Embryonic facial prominence (tissue), 1 donor: ENCODE measurements around the gene DNAH9.
"Not testable (repeated sequence)": the region's sequence is repeated elsewhere in the genome, so short reads cannot be mapped to it uniquely, and the experiment has no call there.

ENCODE experiments used
- DNase-seq: peaks from one replicate; pipeline ENCODE4 v3.0.0-alpha.2; 2016; ENCODE audit errors: extremely low spot score

Gene DNAH9

DNA sequence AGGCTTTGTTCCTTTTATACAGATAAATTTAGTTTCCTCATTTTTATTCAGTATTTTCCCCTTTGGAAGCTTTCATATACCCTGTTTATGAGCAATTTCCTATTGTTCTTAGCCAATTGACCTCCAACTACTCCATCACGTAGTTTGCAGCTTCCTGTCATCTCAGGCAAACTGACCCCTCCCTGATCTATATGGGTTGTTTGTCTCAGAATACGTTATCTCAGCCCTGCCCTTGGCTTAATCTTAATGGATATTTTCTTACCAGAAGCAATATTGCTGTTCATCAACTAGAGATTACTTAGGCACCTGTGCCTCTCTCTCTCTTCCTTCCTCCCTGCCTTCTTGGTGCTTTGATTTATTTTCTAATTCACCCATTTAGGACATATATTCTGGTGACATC, 317.8 kb downstream of the DNAH9 start:
- no peak for DNase-seq

DNA sequence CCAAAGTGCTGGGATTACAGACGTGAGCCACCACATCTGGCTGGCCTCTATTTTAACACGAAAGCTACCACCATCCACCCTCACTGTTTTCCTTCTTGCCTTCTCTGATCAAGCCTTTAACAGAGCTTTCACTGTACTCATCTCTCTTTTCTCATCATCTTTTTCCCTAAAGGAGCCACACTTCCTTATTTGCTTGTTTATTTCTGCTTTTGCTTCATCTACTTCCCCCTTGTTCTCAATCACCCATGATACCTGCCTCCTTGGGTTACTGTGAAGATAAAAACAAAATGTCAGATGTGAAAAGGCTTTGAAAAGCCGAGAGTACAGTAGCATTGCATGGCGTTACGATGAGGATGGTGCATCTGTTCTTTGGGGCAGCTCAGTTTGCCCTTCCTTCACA, 319.1 kb downstream of the DNAH9 start:
- no peak for DNase-seq

DNA sequence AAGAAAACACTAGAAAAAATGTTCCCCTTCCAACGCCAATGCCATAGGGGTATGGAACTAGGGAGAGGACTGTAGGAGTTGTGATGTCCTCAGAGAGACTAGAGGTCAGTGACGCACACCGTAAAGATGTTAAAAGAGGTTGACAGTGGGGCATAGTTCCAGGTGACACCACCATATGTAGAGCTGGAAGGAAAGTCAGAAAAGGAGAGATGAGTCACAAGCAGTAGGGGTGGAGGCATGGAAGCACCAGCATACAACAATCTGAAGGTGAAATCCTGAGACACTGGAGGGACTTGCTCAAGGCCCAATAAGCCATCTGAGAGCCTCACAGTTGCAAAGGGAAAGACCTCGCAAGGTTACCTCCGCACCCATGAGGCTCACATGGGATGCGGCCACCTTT, 323.0 kb downstream of the DNAH9 start:
- no peak for DNase-seq

DNA sequence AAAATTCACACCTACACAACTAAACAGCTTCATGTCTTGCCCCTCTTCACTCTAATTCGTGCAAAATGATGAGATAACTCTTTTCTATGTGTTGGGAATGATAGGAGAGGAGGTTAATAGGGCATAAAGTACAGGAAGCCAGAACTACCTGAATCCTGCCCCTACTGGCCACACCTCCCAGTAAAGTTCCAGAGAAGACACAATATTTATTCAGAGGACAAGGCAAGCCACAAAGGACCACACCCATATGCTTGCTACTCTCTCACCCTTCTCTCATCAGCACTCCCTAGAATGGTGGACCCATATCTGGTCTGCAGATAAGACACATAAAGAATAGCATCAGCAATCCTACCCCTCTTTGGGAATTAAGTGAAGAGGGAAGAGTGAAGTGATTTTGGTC, 324.4 kb downstream of the DNAH9 start:
- no peak for DNase-seq

DNA sequence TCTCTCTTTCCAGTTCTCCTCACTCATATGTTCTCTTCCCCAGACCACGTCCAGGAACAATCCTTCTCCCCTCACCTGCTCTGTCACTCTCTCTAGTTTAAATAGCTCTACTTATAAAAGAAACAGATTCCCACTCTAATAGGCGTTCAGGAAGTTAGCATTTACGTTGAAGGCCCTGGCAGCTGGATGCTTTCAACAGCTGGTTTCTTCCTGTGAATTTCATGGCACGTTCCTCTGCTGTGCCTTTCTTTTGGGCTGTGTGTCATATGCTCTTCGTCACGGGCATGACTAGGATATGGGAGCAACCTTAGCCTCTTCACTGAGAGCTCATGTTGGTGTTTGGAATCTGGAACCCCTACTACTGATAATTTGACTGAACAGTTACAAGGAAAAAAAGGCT, 325.8 kb downstream of the DNAH9 start:
- DNase-seq, result no peak

DNA sequence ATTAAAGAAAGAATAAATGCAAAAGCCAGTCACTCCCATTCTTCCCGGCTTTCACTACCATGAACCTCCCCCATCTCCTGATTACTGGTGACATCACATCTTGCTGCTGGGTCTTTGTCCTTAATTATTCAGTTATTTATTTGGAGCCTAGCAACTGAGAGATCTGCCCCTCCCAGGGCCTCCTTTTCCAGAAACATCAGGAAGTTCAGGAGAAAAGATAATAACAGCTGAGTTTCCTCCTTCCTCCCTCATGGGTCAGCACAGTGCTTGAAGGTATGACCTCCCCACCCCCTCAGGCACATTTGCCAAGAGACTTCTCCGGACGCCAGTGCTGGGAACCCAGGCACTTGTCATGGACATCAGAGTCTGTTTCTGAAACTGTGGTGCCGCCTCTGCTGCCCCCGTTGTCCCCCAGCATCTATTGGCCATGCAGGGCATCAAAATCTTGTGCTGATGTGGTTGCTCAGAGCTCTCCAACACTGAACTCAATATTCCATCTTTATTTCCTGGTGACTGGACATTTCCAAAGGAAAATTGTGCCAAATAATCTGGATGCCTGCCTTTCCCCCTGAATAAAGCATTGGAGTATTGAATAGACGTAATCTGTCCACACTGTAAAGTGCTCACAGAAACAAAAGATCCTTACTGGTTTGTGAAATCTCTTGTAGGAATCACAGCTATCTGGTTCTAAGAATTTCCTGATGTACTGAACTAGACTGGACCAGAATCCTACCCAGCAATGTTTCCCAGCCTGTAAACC, 327.2 kb downstream of the DNAH9 start:
- no peak for DNase-seq

DNA sequence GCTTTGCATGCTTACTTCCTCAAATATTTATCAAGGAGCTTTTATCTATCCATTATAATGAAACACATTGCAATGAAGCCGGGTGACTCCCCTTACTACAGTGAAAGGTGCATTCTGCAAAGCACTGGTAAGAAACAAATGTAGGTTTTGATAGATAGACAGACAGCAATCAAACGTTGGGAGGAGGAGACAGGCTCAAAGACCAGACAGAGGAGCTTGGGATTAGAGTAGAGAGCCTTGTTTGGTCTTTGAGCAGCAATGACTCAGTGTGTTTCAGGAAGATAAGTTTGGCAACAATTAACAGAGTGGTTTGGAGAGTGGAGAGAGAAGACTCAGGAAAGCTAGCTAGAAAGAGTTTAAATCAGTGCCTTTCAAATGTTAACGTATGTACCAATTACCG, 330.2 kb downstream of the DNAH9 start:
- DNase-seq, result no peak

DNA sequence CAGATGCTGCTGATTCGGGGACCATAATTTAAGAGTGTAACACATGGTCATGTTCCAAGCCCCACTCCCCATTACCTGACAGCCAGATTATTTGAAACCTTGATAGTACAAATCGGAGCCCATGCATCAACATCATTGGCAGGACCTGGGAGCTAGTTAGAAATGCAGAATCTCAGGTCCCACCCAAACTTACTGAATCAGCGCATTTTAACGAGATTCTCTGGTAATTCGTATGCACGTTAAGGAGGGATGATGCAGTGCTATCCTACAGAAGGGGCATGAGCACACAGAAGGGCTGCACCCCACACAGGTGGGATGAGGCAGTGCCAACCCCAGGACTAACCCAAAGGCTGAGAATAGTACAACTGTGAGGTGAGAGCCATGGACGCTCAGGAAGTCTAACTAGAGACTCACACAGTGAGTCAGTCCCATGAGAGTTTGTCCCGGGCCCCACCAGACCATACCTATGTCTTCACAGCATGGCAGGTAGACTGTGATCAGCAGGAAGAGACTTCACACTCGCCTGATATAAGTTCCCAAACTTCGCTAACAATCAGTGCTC, 334.1 kb downstream of the DNAH9 start:
- DNase-seq, result no peak

DNA sequence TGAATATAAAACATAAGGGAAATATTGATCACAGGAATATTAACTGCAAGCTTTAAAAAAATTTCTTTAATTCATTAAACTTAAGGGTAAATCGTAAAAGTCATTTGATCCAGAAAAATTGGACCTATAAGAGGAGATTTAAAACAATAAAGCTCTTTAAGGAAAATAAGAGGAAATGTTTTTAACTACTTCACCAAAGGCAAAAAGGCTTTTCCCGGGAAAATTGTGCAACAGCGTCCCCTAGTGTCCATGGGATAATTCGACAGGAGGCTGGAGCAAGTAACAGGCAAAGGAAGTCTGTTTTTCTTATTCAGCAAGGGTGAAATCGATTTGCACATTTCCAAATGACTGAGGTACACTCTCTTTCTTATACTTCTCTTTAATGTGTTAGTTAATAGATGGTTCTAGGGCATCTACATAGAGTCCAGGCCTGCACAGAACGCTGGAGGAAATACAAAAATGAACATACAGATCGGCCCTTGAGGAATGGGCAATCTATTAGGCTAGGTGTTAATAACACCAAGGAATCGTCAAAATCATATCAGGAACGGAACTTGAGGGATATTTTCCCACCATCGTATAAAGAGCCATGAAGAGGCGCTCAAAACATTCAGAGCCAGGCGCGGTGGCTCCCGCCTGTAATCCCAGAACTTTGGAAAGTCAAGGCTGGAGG, 337.6 kb downstream of the DNAH9 start:
- DNase-seq, result peak; percentile 12

DNA sequence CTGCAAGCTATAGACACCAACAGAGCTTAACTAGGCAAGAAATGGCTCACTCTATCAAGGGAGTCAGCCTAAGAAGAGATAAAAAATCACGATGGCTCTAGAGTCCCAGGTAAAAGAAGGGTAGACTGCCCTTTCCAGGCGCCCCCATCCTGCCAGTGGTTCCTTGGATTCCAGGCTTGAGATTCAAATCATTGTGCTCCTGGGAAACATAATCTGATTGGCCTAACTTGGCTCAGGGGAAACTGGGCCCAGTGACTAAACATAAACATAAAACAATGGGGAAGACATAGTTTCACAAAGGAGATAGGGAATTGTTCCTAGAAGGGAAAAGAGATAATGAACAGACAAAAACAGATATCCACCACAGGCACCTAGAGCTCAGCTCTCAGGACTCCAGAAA, 342.6 kb downstream of the DNAH9 start:
- DNase-seq, result no peak

DNA sequence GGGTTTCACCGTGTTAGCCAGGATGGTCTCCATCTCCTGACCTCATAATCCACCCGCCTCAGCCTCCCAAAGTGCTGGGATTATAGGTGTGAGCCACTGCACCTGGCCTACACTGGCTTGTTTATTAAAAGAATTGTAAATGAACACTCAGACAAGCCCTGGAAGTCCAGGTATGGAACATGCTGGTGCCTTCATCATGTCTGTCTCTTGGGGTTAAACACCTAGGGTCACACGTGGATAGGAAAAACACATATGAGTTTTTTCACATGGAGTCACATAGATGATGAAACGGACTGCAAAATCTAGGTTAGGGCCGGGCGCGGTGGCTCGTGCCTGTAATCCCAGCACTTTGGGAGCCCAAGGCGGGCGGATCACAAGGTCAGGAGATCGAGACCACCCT, 344.8 kb downstream of the DNAH9 start:
- not testable (repeated sequence) for DNase-seq

DNA sequence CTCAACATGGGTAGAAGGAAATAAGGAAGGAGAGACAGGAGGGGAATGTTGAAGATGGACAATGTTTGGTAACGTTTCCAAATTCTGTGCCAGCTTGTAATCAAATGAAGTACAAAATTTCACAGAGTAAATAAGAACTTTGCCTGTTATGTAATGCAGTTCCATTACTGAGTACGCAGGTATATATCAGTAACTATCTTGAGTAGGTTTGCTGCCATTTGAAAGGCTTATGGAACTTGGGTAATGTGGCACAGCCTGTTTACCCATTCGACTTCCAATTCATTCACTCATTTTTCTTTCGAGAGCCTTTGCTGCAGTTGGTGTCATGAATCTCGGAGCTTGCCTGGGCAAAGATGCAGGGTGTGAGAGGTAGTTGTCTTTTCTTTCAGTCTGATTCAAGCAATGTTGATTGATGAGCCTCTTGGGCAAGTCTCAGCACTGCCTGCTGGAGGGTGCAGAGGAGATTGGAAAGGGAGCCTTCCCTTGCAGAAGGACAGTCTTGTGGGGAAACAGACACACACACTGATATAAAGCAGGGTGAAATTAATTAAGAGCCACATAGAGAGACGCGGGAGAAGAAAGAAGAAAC, 345.6 kb downstream of the DNAH9 start:
- no peak for DNase-seq

DNA sequence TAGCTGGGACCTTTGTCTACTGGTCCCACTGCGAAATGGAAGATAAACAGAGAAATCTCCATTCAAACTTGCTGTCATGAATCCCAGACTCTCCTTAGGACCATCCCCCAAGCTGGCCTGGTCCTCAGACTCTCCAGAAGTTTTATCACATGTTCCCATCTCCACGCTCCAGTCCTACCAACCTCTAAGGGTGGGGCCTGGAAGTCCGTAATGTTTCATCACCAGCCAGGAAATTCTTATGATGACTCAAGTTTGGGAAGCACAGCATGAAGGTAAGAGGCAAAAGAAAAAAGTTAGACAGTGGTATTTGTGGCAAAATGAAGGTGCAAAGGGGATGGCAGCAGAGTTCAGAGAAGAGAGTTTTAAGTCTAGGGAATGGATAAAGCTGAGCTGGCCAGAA, 346.3 kb downstream of the DNAH9 start:
- no peak for DNase-seq

DNA sequence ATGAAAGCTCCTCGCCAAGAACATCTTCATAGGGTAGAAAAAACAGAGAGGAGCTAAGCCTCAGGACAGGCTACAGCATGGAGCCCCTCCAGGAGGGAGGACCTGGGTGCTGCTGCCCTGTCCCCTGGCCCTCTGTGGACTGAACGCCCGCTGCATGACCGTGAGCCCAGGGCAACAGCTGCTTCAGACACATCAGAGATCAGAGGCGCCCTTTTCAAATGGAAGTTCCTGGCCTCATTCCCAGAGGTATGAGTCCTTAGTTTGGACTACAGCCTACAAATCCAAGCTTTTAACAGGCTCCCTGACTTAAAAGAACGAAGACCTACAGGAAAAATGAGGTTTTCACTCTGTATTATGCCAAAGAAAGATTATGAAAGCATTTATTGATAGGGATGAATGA, 350.5 kb downstream of the DNAH9 start:
- DNase-seq, result no peak

DNA sequence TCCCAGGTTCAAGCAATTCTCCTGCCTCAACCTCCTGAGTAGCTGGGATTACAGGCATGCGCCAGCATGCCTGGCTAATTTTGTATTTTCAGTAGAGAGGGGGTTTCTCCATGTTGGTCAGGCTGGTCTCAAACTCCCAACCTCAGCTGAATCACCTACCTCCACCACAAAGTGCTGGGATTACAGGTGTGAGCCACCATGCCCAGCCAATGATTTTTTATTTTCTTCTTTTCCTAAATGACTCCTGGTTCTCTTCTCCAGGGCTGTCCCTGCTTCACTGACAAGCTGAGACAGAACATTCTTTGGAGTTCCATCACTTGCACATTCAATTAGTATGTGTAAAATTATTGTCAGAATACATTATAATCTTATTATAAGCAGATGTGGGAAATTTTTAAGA, 351.3 kb downstream of the DNAH9 start:
- not testable (repeated sequence) for DNase-seq

DNA sequence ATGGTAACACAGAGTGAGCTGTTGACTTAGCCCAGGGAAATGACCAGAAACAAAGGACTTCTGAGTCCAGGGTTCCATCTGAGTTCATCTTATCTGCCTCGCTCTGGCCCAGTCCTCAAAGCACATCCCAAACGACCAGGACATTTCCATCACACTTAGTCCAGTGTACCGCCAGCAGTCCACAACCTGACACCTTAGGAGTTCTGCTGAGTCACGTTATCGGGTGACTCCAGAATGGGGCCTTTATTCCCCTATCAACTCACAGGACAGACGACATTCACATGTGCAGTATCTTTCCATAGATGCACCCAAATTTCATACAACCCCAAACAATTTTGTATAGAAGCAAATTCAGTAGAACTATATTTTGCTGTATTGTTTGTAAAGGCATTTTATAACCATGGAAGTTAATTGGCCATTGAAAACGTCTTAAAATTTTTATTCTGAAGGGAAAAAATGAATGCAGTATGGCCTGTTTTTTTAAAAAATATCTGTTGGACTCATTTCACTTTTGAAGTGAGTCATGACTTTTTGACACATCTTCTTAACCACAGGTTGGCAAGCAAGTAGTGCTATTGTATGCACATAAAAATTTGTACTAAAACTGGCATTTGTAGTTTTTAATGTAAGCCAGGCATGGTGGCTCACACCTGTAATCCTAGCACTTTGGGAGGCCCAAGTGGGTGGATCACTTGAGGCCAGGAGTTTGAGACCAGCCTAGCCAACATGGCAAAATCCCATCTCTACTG, 352.7 kb downstream of the DNAH9 start:
- DNase-seq, result no peak

DNA sequence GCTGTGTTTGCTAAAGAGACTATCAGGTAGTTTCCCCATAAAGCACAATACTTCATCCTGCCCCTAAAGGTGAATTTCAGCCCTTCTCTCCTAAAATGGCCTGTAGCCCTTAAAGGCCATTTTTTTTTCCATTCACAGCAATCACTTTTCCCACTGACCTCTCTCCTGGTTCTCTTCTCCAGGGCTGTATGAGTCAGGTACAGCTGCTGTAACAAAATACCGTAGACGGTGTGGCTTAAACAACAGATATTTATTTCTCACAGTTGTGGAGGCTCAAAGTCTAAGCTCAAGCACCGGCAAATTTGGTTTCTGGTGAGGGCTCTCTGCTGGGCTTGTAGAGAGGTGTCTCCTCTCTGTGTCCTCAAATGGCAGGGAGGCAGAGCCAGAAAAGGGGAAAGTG, 354.3 kb downstream of the DNAH9 start:
- no peak for DNase-seq

DNA sequence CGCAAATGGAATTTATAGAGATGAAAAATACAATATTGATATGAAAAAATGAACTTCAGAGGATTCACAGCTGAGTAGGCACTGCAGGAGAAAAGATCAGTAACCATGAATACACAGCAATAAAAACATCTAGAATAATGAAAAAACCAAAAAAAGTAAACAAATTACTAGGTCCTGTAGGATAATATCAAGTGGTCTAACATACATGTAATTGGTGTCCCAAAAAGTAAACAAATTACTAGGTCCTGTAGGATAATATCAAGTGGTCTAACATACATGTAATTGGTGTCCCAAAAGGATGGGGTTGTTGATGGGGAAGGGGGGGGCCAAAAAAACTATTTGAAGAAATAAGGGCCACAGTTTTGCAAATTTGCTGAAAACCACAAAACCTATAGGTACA, 355.7 kb downstream of the DNAH9 start:
- no peak for DNase-seq

DNA sequence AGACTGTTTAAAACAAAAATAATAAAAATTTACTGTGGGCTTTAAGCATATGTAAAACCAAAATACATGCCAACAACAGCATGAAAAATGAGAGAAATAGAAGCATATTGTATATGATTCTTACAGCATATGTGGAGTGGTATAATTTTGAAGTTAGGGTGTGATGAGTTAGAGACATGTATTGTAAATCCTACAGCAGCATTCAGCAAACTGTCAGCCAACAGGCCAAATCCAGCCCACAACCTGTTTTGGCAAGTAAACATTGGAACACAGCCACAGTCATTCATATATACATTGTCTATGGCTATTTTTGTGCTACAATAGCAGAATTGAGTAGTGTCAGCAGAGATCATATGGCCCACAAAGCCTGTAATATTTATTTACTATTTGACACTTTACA, 356.7 kb downstream of the DNAH9 start:
- DNase-seq, result no peak

DNA sequence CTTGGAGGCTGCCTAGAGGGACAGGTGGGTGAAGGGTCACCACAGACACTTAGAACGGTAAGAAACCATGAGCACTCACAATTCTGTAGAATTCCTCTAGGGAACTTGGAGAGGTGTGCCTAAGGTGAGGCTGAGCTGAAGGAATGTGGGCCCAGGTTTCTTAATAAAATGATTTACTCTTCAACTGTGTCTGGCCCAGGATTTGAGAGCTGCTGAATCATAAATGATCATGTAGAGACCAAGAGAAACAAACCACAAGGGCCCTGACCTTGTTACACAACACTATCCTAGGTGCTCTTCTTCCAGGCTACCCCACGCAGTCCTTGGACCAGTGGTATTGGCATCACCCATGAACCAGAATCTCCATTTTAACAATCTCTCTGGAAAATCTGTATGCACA, 371.3 kb downstream of the DNAH9 start:
- no peak for DNase-seq

DNA sequence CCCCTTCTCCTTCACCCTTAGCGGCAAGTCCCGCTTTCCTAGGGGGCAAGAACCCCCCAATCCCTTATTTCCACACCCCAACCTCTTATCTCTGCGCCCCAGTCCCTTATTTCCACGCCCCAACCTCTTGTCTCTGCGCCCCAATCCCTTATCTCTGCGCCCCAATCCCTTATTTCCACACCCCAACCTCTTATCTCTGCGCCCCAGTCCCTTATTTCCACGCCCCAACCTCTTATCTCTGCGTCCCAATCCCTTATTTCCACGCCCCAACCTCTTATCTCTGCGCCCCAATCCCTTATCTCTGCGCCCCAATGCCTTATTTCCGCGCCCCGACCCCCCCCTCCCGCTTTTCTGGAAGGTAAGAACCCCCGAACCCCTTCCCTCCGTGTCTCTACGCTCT, 374.5 kb downstream of the DNAH9 start:
- not testable (repeated sequence) for DNase-seq

DNA sequence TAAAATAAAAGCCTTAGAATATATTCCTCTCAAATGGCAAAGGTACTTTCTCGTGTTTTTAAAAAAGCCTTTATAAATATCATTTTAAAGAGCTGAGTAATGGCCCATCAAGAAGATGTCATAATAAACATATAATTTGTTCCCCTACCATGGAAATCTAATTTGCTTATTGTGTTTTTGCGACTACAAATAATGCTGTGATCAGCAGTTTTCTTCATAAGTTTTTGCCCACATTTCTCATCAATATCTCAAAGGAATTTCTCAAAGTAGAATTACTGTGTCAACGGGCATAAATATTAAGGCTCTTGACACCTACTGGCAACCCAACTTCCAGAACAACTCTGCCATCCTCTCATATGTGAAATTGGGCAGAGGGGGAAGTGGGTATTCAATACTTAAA, 381.5 kb downstream of the DNAH9 start:
- DNase-seq, result no peak
